ENCODE results near the gene SHISA6.

SHISA6 gene

GRCh38 chr17:11240841-11241610 lies at the start of gene SHISA6:
Gene SHISA6, plus strand, starts transcription at chr17:11241213.
- DNase-seq, result no peak

- DNase-seq, result no peak
Observed at GRCh38 chr17:11195801-11196200, 45.2 kb upstream of the SHISA6 start.

- no peak for DNase-seq
Observed at GRCh38 chr17:11204991-11205390, 36.0 kb upstream of the SHISA6 start.

- DNase-seq, result no peak
Observed at GRCh38 chr17:11205659-11206058, 35.4 kb upstream of the SHISA6 start.

- no peak for DNase-seq
Observed at GRCh38 chr17:11209906-11210305, 31.1 kb upstream of the SHISA6 start.

GRCh38 chr17:11212792-11213191 lies 28.2 kb upstream of the SHISA6 start:
- DNase-seq, result no peak

GRCh38 chr17:11216976-11217375 lies 24.0 kb upstream of the SHISA6 start:
- no peak for DNase-seq

- DNase-seq, result no peak
Observed at GRCh38 chr17:11221196-11221595, 19.8 kb upstream of the SHISA6 start.

- no peak for DNase-seq
Observed at GRCh38 chr17:11221721-11222120, 19.3 kb upstream of the SHISA6 start.

GRCh38 chr17:11238705-11239104 lies 2.3 kb upstream of the SHISA6 start:
- peak; percentile 3 to 7 for DNase-seq

- no peak for DNase-seq
Observed at GRCh38 chr17:11239379-11239970, 1.5 kb upstream of the SHISA6 start.

GRCh38 chr17:11240041-11240840 lies 772 bp upstream of the SHISA6 start:
- no peak for DNase-seq

- DNase-seq, result no peak
Observed at GRCh38 chr17:11241611-11242226, 706 bp downstream of the SHISA6 start.

GRCh38 chr17:11242411-11242810 lies 1.4 kb downstream of the SHISA6 start:
- DNase-seq, result no peak

GRCh38 chr17:11244776-11245175 lies 3.8 kb downstream of the SHISA6 start:
- no peak for DNase-seq

- no peak for DNase-seq
Observed at GRCh38 chr17:11245187-11245586, 4.2 kb downstream of the SHISA6 start.

- no peak for DNase-seq
Observed at GRCh38 chr17:11245791-11246190, 4.8 kb downstream of the SHISA6 start.

- DNase-seq, result no peak
Observed at GRCh38 chr17:11250161-11250560, 9.1 kb downstream of the SHISA6 start.

GRCh38 chr17:11251561-11252107 lies 10.6 kb downstream of the SHISA6 start:
- DNase-seq, result no peak

- no peak for DNase-seq
Observed at GRCh38 chr17:11252146-11252545, 11.1 kb downstream of the SHISA6 start.

GRCh38 chr17:11256877-11257276 lies 15.9 kb downstream of the SHISA6 start:
- no peak for DNase-seq

- peak in 1 of 2 experiments; percentile 0 for DNase-seq
Observed at GRCh38 chr17:11264183-11264871, 23.3 kb downstream of the SHISA6 start.

Data from Kasumi-1 (cell line).